HG02885 (cell line): Measurements from ENCODE around the gene OVOL1.
A peak's percentile ranks its signal among the peaks of the same experiment; 100 is the strongest.

ENCODE experiments used
- ATAC-seq: cut with Tn5 transposase; IDR thresholded peaks from one replicate; pipeline ENCODE4 v1.9.1; 2021; ENCODE audit warnings: mild to moderate bottlenecking; ENCODE audit not compliant: unreplicated experiment, poor library complexity

Gene OVOL1

GRCh38 chr11:65777241-65777640, 9.6 kb upstream of the OVOL1 start:
- no peak for ATAC-seq

- no peak for ATAC-seq
These were observed 9.0 kb upstream of the OVOL1 start for GRCh38 chr11:65777821-65778361.

- ATAC-seq = no peak
These were observed 8.4 kb upstream of the OVOL1 start for GRCh38 chr11:65778431-65778900.

- ATAC-seq = no peak
These were observed 7.8 kb upstream of the OVOL1 start for GRCh38 chr11:65778901-65779668.

GRCh38 chr11:65779669-65779918, 7.3 kb upstream of the OVOL1 start:
- no peak for ATAC-seq

- peak; percentile 54 for ATAC-seq
These were observed 6.7 kb upstream of the OVOL1 start for GRCh38 chr11:65779919-65780769.

- peak; percentile 66 for ATAC-seq
These were observed 6.1 kb upstream of the OVOL1 start, which contains the start of gene AP5B1 for GRCh38 chr11:65780770-65781151. Gene AP5B1 (minus strand): TSS chr11:65780976. CDS start chr11:65780591, 385 bp downstream.

GRCh38 chr11:65781152-65781961, 5.5 kb upstream of the OVOL1 start:
- ATAC-seq = peak; percentile 42

- ATAC-seq = no peak
These were observed 4.7 kb upstream of the OVOL1 start for GRCh38 chr11:65781962-65782815.

- no peak for ATAC-seq
These were observed 4.0 kb upstream of the OVOL1 start for GRCh38 chr11:65782816-65783228.

- ATAC-seq = no peak
These were observed 1.4 kb upstream of the OVOL1 start for GRCh38 chr11:65785319-65786007.

GRCh38 chr11:65786008-65786785, 666 bp upstream of the OVOL1 start:
- ATAC-seq = no peak

- ATAC-seq = no peak
These were observed 1.1 kb downstream of the OVOL1 start for GRCh38 chr11:65787649-65788622.

- ATAC-seq = no peak
These were observed 2.0 kb downstream of the OVOL1 start for GRCh38 chr11:65788821-65789220.

- ATAC-seq = no peak
These were observed 2.6 kb downstream of the OVOL1 start for GRCh38 chr11:65789230-65790103.
